Upper lobe of right lung (tissue), 1 donor: Measurements from ENCODE around the gene AXL. TPM values are rescaled to one million over a fixed set of nuclear protein-coding genes. Genes with fewer than 3 reads are reported as not detected.

ENCODE experiments used
- ATAC-seq: fragments of 200-7000 bp; cut with Tn5 transposase; one replicate; pipeline ENCODE4 v1.9.1; 2020; ENCODE audit warnings: mild to moderate bottlenecking, moderate library complexity
- DNase-seq: peaks from one replicate; pipeline ENCODE4 v3.0.0-alpha.2; 2020
- H3K27ac ChIP-seq: fragments of 200-600 bp; one replicate; pipeline ENCODE4 v1.8.0; 2022
- H3K27me3 ChIP-seq: fragments of 200-600 bp; one replicate; pipeline ENCODE4 v1.8.0; 2022; ENCODE audit warnings: mild to moderate bottlenecking
- H3K36me3 ChIP-seq: fragments of 200-600 bp; one replicate; pipeline ENCODE4 v1.8.0; 2022
- H3K4me1 ChIP-seq: fragments of 200-600 bp; one replicate; pipeline ENCODE4 v1.8.0; 2022
- H3K4me3 ChIP-seq: fragments of 200-600 bp; one replicate; pipeline ENCODE4 v1.8.0; 2022; ENCODE audit warnings: mild to moderate bottlenecking
- H3K9me3 ChIP-seq: fragments of 200-600 bp; one replicate; pipeline ENCODE4 v1.8.0; 2022
- CTCF ChIP-seq: fragments of 200-600 bp; IDR thresholded peaks from one replicate; pipeline ENCODE4 v1.8.0; 2022; ENCODE audit warnings: antibody characterized with exemption
- intact Hi-C: fragments of 100-400 bp; cut with DNase I; formaldehyde crosslinking; loops from one replicate; pipeline ENCODE4 v1.11.0; 2022
- total RNA-seq: library from RNA; stranded (reverse); fragmentation: NEBNext Ultra II Directional; extraction: Animal tissue kit (Norgen Biotek cat#: 25700); gene quantifications from one replicate; pipeline ENCODE4 v1.2.1, GENCODE V29; 2021
- donor health status: DM: no; HTN: yes; CAD: no; lungs with severe emphysema.

Gene AXL
- total RNA-seq, 1 donor from 2014 or later: 59.1 TPM

GRCh38 chr19:41186971-41187883, 31.8 kb upstream of the AXL start:
- Histone ChIP-seq H3K4me3 (no peak overlapping the region), H3K27ac (no peak overlapping the region), H3K36me3 (no peaks in the 10 kb centered on the region), H3K4me1 (peaks cover 1% of the 10 kb centered on the region), H3K9me3 (no peaks in the 10 kb centered on the region), H3K27me3 (peaks cover 7% of the 10 kb centered on the region)
- intact Hi-C loops: no loop called here
- ATAC-seq (no peak), DNase-seq (no peak)
- no peak for TF ChIP-seq CTCF

- peaks cover 7% of the 10 kb centered on the region for H3K27me3 ChIP-seq
- H3K27ac ChIP-seq: no peak overlapping the region
- no peaks in the 10 kb centered on the region for H3K9me3 ChIP-seq
- no peaks in the 10 kb centered on the region for H3K36me3 ChIP-seq
- H3K4me1 ChIP-seq: peaks cover 8% of the 10 kb centered on the region
- TF ChIP-seq CTCF: no peak
- intact Hi-C loops: no loop called here
- ATAC-seq: no peak
- DNase-seq: no peak
- H3K4me3 ChIP-seq: no peak overlapping the region
These were observed 31.1 kb upstream of the AXL start for GRCh38 chr19:41187884-41188279.

DNA sequence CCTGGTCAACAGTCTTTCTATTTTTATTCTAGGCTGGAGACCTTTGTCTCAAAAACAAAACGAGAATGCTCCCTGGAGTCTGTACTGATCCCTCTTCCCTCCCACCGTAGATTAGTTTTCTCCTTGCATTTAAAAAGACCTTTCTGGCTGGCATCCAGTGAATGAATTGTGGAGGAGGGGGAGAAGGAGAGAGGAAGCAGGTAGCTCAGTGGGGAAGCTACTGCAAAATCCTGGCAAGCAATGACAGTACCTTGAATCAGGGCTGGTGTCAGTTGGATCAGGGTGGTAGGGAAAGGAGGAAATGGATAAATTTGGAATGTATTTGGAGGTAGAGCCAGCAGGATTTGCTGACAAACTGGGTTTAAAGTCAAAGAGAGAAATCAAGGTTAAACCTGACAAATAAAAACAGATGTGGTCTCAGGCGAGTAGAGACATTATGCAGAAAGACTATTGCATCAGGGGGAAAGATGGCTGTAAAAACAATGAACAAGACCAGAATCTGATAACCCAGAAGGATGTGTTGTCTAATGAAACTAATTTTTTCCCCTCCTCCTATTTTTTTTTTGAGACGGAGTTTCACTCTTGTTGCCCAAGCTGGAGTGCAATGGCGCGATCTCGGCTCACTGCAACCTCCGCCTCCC, 29.5 kb upstream of the AXL start:
- Histone ChIP-seq H3K9me3 (no peaks in the 10 kb centered on the region), H3K27me3 (peaks cover 7% of the 10 kb centered on the region), H3K27ac (no peak overlapping the region), H3K36me3 (no peaks in the 10 kb centered on the region), H3K4me1 (peaks cover 22% of the 10 kb centered on the region), H3K4me3 (no peak overlapping the region)
- intact Hi-C loops: no loop called here
- no peak for ATAC-seq
- TF ChIP-seq CTCF: no peak
- DNase-seq: no peak

GRCh38 chr19:41192574-41193429, 26.2 kb upstream of the AXL start, which contains the start of gene CYP2S1:
Gene CYP2S1 (plus strand): TSS chr19:41193219. CDS start chr19:41193265, 46 bp downstream.
- no peaks in the 10 kb centered on the region for H3K9me3 ChIP-seq
- H3K27me3 ChIP-seq: peaks cover 7% of the 10 kb centered on the region
- DNase-seq (peak; percentile 79), ATAC-seq (peak; percentile 88)
- peaks cover 22% of the 10 kb centered on the region for H3K4me1 ChIP-seq
- H3K4me3 ChIP-seq: peak within 1 kb of the TSS; percentile 50
- no peak within 1 kb of the TSS for H3K27ac ChIP-seq
- no peaks in the 10 kb centered on the region for H3K36me3 ChIP-seq
- intact Hi-C loops: no loop called here
- TF ChIP-seq CTCF: no peak

- no peaks in the 10 kb centered on the region for H3K9me3 ChIP-seq
- H3K27me3 ChIP-seq: peaks cover 7% of the 10 kb centered on the region
- DNase-seq (no peak), ATAC-seq (peak; percentile 10)
- intact Hi-C loops: no loop called here
- TF ChIP-seq CTCF: no peak
- no peaks in the 10 kb centered on the region for H3K36me3 ChIP-seq
- peaks cover 22% of the 10 kb centered on the region for H3K4me1 ChIP-seq
- no peak overlapping the region for H3K27ac ChIP-seq
- H3K4me3 ChIP-seq: peak overlapping the region; percentile 50
These were observed 25.4 kb upstream of the AXL start for GRCh38 chr19:41193430-41194156.
